Measurements from ENCODE around the gene PML. TPM values are rescaled to one million over a fixed set of nuclear protein-coding genes. Genes with fewer than 3 reads are reported as not detected.

PML gene
- total and polyA plus RNA-seq, 4 donors: 8.2 to 15.2 (median 10.8) TPM

DNA sequence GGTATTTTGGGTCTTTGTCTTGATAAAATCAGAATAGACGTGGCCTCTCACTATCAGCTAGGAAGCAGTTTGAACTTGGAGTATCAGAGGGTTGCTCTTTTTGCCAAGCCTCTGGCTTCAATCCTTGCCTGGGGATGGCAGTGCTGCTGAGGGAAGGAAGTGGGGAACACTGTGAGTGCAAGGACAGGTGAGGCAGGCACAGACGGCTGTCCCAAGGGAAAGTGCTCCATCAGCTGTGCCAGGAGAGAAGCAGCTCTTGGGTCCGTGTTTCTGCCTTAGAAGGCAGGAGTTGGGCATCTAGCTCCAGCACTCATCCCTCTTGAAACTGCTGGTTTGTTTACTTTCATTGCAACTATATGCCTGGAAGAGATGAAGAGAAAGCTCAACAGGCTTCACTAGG is 33.2 kb downstream of the PML start:
- H3K27ac ChIP-seq (ENCODE audit: low read depth in 1 of 2, low read length in 2 of 2): no peak overlapping the region
- TF ChIP-seq EGR1 (IDR thresholded peaks at IDR 0.05; ENCODE audit: low read depth in 2 of 2): no peak
- TF ChIP-seq NR2F2 (IDR thresholded peaks at IDR 0.05): no peak
- TF ChIP-seq TAF1 (conservative IDR thresholded peaks at IDR 0.05): no peak
- TF ChIP-seq, protein P1, sequence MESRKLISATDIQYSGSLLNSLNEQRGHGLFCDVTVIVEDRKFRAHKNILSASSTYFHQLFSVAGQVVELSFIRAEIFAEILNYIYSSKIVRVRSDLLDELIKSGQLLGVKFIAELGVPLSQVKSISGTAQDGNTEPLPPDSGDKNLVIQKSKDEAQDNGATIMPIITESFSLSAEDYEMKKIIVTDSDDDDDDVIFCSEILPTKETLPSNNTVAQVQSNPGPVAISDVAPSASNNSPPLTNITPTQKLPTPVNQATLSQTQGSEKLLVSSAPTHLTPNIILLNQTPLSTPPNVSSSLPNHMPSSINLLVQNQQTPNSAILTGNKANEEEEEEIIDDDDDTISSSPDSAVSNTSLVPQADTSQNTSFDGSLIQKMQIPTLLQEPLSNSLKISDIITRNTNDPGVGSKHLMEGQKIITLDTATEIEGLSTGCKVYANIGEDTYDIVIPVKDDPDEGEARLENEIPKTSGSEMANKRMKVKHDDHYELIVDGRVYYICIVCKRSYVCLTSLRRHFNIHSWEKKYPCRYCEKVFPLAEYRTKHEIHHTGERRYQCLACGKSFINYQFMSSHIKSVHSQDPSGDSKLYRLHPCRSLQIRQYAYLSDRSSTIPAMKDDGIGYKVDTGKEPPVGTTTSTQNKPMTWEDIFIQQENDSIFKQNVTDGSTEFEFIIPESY (IDR thresholded peaks at IDR 0.05): no peak
- TF ChIP-seq, protein P2, sequence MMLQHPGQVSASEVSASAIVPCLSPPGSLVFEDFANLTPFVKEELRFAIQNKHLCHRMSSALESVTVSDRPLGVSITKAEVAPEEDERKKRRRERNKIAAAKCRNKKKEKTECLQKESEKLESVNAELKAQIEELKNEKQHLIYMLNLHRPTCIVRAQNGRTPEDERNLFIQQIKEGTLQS (IDR thresholded peaks at IDR 0.05): no peak
- no peak for TF ChIP-seq RXRA (IDR thresholded peaks at IDR 0.05)
- no peak for TF ChIP-seq YY1 (IDR thresholded peaks at IDR 0.05)
- TF ChIP-seq CTCF (IDR thresholded peaks at IDR 0.05; ENCODE audit: low read depth, low read length, missing input control): no peak
- no peak for TF ChIP-seq FOXA2 (IDR thresholded peaks at IDR 0.05)
- no peak for TF ChIP-seq JUND (IDR thresholded peaks at IDR 0.05)
- TF ChIP-seq RAD21 (IDR thresholded peaks at IDR 0.05): no peak
- TF ChIP-seq HNF4G (IDR thresholded peaks at IDR 0.05): no peak
- TF ChIP-seq HNF4A (conservative IDR thresholded peaks at IDR 0.05): no peak
- no peak for TF ChIP-seq FOXA1 (IDR thresholded peaks at IDR 0.05)
- TF ChIP-seq SP1 (IDR thresholded peaks at IDR 0.05): no peak
- TF ChIP-seq, protein P3, sequence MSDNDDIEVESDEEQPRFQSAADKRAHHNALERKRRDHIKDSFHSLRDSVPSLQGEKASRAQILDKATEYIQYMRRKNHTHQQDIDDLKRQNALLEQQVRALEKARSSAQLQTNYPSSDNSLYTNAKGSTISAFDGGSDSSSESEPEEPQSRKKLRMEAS (IDR thresholded peaks at IDR 0.05): no peak
- TF ChIP-seq, protein P4, sequence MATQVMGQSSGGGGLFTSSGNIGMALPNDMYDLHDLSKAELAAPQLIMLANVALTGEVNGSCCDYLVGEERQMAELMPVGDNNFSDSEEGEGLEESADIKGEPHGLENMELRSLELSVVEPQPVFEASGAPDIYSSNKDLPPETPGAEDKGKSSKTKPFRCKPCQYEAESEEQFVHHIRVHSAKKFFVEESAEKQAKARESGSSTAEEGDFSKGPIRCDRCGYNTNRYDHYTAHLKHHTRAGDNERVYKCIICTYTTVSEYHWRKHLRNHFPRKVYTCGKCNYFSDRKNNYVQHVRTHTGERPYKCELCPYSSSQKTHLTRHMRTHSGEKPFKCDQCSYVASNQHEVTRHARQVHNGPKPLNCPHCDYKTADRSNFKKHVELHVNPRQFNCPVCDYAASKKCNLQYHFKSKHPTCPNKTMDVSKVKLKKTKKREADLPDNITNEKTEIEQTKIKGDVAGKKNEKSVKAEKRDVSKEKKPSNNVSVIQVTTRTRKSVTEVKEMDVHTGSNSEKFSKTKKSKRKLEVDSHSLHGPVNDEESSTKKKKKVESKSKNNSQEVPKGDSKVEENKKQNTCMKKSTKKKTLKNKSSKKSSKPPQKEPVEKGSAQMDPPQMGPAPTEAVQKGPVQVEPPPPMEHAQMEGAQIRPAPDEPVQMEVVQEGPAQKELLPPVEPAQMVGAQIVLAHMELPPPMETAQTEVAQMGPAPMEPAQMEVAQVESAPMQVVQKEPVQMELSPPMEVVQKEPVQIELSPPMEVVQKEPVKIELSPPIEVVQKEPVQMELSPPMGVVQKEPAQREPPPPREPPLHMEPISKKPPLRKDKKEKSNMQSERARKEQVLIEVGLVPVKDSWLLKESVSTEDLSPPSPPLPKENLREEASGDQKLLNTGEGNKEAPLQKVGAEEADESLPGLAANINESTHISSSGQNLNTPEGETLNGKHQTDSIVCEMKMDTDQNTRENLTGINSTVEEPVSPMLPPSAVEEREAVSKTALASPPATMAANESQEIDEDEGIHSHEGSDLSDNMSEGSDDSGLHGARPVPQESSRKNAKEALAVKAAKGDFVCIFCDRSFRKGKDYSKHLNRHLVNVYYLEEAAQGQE (IDR thresholded peaks at IDR 0.05): no peak
- TF ChIP-seq GABPA (IDR thresholded peaks at IDR 0.05 in 1 of 2, conservative IDR thresholded peaks at IDR 0.05 in 1 of 2): no peak
- H3K9ac ChIP-seq (ENCODE audit: low read depth in 1 of 2, low read length in 2 of 2): no peak overlapping the region
- WGBS: 82% methylated on average over 3 of the region's 3 CpGs
- H3K4me1 ChIP-seq (ENCODE audit: control insufficient read depth in 4 of 4, insufficient read depth in 4 of 4, low read length in 3 of 4): peaks cover 0 to 6% (median 0%) of the 10 kb centered on the region in 4 donors
- H3K4me3 ChIP-seq (ENCODE audit: low read depth in 1 of 3, low read length in 3 of 3): no peak overlapping the region
- H3K9me3 ChIP-seq (ENCODE audit: control insufficient read depth in 4 of 4, low read length in 3 of 4): no peaks in the 10 kb centered on the region
- no peaks in the 10 kb centered on the region for H3K27me3 ChIP-seq (ENCODE audit: control insufficient read depth in 4 of 4, insufficient read depth in 4 of 4, low read length in 3 of 4)
- H3K36me3 ChIP-seq (ENCODE audit: control insufficient read depth in 4 of 4, insufficient read depth in 3 of 4, low read depth in 1 of 4, low read length in 3 of 4): peaks cover 11 to 45% (median 24%) of the 10 kb centered on the region in 4 donors
- DNase-seq (ENCODE audit: low spot score): no peak

All from liver (tissue), 9 donors.